ENCODE measurements around the gene ADD1.
"Not testable (repeated sequence)": the region's sequence is repeated elsewhere in the genome, so short reads cannot be mapped to it uniquely, and the experiment has no call there.

ADD1 gene

GRCh38 chr4:2934077-2934812 is 90.6 kb downstream of the ADD1 start:
- DNase-seq (ENCODE audit: low read depth, low spot score), result peak; percentile 62

GRCh38 chr4:2934813-2935761 is 91.4 kb downstream of the ADD1 start:
- peak; percentile 97 for DNase-seq (ENCODE audit: low read depth, low spot score)

- peak; percentile 73 for DNase-seq (ENCODE audit: low read depth, low spot score)
Observed at GRCh38 chr4:2935762-2936743, 92.4 kb downstream of the ADD1 start.

- peak; percentile 81 for DNase-seq (ENCODE audit: low read depth, low spot score)
Observed at GRCh38 chr4:2936773-2937145, 93.1 kb downstream of the ADD1 start.

GRCh38 chr4:2937146-2937857 is 93.7 kb downstream of the ADD1 start:
- DNase-seq (ENCODE audit: low read depth, low spot score), result peak; percentile 85

GRCh38 chr4:2937986-2938385 is 94.3 kb downstream of the ADD1 start:
- no peak for DNase-seq (ENCODE audit: low read depth, low spot score)

- not testable (repeated sequence) for DNase-seq (ENCODE audit: low read depth, low spot score)
Observed at GRCh38 chr4:2938411-2938810, 94.8 kb downstream of the ADD1 start.

GRCh38 chr4:2938906-2939305 is 95.3 kb downstream of the ADD1 start:
- no peak for DNase-seq (ENCODE audit: low read depth, low spot score)

- DNase-seq (ENCODE audit: low read depth, low spot score), result no peak
Observed at GRCh38 chr4:2939383-2940243, 96.0 kb downstream of the ADD1 start.

- DNase-seq (ENCODE audit: low read depth, low spot score), result no peak
Observed at GRCh38 chr4:2940267-2941137, 96.9 kb downstream of the ADD1 start.

- no peak for DNase-seq (ENCODE audit: low read depth, low spot score)
Observed at GRCh38 chr4:2941138-2942036, 97.7 kb downstream of the ADD1 start.

- DNase-seq (ENCODE audit: low read depth, low spot score), result no peak
Observed at GRCh38 chr4:2942037-2942531, 98.4 kb downstream of the ADD1 start.

- DNase-seq (ENCODE audit: low read depth, low spot score), result no peak
Observed at GRCh38 chr4:2942532-2943363, 99.1 kb downstream of the ADD1 start.

GRCh38 chr4:2943364-2944090 is 99.9 kb downstream of the ADD1 start:
- DNase-seq (ENCODE audit: low read depth, low spot score), result no peak

GRCh38 chr4:2944091-2944482 is 100.4 kb downstream of the ADD1 start:
- no peak for DNase-seq (ENCODE audit: low read depth, low spot score)
